GM12891 (cell line): ENCODE data around the gene TMC7.
"Not testable (repeated sequence)": the region's sequence is repeated elsewhere in the genome, so short reads cannot be mapped to it uniquely, and the experiment has no call there.

Source experiments
- PAX5 ChIP-seq: IDR thresholded peaks from 2 replicates; pipeline ENCODE4 v1.6.1; 2011; ENCODE audit warnings: low read length, moderate library complexity, mild to moderate bottlenecking; ENCODE audit not compliant: insufficient read depth, severe bottlenecking
- POLR2A ChIP-seq: IDR thresholded peaks from 2 replicates; pipeline ENCODE4 v1.6.1; 2011; ENCODE audit warnings: low read depth, low read length, control low read depth
- POLR2AphosphoS5 ChIP-seq: IDR thresholded peaks from 2 replicates; pipeline ENCODE4 v1.6.1; 2011; ENCODE audit warnings: low read depth, low read length, control low read depth
- POU2F2 ChIP-seq: IDR thresholded peaks from 2 replicates; pipeline ENCODE4 v1.6.1; 2011; ENCODE audit warnings: low read depth, mild to moderate bottlenecking, control low read depth, low read length, moderate library complexity
- SPI1 ChIP-seq: IDR thresholded peaks from 2 replicates; pipeline ENCODE4 v1.6.1; 2011; ENCODE audit warnings: low read depth, low read length, control low read depth
- TAF1 ChIP-seq: IDR thresholded peaks from 2 replicates; pipeline ENCODE4 v1.6.1; 2011; ENCODE audit warnings: low read depth, low read length, control low read depth

DNA sequence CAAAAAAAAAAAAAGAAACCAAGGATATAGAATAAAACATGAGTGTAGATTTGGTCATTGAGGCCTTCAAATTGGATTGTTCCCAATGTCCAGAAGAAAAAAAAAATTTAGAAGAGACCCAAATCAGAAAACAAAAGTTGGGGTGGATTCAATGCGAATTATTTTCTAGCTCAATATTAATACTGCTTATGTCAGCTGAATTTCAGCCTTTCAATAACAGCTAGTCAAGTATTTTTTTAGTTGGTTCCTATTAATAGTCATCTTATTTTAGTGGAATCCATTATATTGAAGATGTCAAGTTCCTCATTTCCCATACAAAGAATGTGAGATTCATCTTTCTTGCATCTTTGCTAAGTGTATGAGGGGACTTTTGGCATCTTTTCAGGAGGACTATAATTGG lies 1.5 kb downstream of the TMC7 start:
- TF ChIP-seq POLR2AphosphoS5, POLR2A, TAF1, PAX5, SPI1, POU2F2: not testable (repeated sequence)
